Stimulated activated CD8-positive, alpha-beta memory T cell treated with anti-CD3 and anti-CD28 coated beads, Interleukin-12 subunit alpha, Interleukin-12 subunit beta, amount 100 ng/mL, for 24 hours (primary cell): ENCODE results near the gene DPY19L3.
"Not testable (repeated sequence)": the region's sequence is repeated elsewhere in the genome, so short reads cannot be mapped to it uniquely, and the experiment has no call there.

Experiments
- DNase-seq: peaks from one replicate; pipeline ENCODE4 v3.0.0-alpha.2; 2020; ENCODE audit errors: extremely low read depth

Gene DPY19L3

DNA sequence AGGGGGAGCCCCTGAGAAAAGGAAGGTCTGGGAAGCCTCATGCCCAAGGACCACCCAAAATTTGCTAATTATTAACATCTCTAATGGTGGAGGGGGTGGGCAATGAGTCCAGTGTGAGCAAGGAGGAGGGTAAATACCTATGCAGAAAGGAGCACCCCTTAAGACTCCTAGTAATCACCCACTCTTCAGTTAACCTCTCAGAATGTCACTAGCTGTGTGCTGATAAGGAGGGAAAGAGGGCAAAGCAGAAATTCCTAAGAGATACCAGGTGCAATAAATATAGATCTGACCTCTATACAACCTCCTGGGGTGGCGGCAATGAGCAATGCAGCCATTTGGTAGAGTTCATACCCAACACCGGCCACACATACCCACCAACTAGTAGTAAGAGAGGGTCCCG is 12.7 kb upstream of the DPY19L3 start:
- DNase-seq = no peak

DNA sequence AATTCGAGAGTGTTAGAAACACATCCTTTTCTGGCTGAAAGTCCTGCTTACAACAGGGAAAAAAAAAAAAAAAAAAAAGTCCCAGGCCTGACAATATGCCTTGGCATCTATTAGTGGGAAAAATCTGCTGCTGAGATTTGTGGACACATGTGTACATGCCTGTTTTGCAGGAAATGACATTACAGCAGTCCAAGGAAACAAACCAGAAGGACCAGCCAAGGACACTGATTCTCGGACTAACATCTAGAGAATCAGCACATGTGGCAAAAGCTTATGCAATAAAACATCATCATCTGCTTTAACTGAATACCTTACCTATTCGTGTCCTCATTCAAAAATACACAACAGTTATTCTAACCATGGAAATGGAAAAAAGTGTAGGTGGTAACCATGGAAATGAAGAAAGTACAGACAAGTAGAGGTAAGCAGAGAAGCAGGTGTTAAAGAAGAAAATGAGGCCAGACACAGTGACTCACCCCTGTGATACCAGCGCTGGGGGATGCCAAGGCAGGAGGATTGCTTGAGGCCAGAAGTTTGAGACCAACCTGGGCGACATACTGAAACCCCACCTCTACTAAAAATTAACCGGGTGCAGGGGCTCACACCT is 9.4 kb upstream of the DPY19L3 start:
- no peak for DNase-seq

DNA sequence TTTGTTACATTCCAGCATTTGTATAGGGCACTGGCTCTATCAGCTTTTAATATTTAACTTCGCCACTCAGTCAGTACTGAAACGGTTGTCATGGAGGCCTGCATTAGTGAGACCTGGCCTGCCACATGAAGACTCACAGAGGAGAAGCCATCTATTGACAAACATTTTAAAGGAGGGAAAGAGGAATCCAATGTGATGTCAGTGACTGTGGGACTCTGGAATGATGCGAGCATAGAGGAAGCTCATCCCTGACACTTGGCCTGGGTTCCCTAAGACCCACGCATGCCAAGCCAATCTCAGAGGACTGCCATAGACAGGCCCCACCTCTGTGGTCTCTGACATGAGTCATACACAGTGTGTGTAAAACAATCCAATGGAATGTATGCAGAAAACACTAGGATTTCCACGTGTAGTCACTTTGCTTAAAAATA is 7.9 kb upstream of the DPY19L3 start:
- no peak for DNase-seq

DNA sequence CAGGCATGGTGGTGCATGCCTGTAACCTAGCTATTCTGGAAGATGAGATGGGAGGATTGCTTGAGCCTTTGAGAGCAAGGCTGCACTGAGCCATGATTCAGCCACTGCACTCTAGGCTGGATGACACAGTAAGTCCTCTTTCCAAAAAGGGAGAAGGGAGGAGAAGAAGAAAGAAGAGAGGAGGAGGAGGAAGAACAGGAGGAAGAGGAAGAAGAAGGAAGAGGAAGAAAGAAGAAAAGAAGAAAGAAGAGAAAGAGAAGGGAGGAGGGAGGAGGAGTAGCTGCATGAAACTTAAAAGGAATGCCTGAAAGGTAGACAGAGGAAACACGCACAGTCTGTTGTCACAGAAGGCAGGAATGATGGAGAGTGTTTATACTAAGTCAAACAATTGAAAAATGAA is 3.6 kb upstream of the DPY19L3 start:
- DNase-seq = no peak

DNA sequence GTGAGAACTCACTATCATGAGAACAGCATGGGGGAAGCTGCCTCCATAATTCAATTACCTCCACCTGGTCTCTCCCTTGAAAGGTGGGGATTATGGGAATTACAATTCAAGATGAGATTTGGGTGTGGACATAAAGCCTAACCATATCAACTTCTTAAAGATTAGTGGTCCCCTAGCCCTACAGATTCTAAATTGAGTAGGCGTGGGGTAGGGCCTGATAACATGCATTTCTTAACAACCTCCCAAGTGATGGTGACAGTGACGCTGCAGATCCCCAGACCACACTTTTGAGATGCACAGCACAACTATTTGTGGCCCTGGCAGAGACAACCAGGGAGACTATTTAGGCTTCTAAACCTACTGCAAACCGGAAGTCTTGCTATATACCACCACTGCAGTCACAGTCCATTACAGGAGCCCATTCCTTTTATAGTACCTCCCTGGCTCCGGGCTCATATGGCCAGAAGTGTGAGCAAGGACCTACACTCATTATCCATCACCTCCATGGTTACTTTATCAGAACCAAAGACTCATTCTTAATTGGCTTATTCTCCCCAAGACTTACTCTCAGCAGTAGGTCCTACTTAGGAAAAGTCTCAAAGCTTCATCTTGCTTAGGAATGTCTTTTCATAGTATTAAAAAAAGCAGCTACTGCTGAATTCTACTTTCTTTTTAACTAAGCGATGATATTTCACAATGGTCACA is 2.1 kb upstream of the DPY19L3 start:
- DNase-seq = no peak

DNA sequence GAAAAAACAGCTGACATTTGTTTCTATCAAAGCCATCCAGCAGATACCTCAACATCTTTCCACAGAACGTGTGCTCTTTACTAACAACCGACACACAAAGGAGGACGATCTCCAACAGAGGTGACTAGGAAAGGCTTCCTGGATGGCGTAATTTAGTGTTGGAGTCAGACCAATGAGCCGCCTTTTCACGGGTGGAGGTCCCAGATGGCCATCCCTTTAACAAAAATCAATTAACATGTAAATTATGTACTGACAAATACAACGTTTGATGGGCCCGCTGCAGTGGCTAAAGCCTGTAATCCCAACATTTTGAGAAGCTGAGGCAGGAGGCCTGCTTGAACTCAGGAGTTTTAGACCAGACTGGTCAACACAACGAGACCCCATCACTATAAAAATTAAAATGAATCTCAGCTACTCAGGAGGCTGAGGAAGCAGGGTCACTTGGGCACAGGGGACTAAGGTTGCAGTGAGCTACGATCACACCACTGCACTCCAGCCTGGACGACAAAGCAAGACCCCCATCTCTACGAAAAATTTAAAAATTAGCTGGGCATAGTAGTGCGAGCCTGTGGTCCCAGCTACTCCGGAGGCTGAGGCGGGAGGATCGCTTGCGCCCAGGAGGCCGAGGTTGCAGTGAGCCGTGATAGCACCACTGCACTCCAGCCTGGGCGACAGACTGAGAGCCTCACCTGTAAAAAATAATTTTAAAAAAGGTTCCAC is 1.2 kb upstream of the DPY19L3 start:
- no peak for DNase-seq

DNA sequence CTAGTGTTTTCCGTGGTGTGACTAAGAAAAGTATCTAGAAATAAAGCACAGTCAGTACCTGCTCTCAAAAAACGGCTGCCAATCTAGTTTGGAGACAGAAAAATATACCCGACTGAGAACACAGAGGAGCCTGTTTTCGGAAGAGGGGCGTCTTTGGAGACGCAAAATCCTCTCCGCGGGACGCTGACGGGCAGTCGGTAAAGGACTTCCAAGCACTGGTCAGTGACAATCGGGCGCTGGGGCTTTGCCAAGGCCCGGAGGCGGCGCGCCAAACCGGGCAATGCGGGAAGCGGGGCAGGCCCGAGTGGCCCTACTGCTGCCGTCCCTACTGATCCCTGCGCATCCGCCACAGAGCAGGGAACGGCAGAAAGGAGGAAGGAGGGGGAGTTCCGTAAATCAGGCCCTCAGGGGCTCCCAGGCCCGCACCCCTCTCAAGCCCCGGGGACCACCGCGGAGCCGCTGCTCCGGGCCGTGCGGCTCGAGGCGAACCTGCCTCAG is 588 bp upstream of the DPY19L3 start:
- DNase-seq = no peak

DNA sequence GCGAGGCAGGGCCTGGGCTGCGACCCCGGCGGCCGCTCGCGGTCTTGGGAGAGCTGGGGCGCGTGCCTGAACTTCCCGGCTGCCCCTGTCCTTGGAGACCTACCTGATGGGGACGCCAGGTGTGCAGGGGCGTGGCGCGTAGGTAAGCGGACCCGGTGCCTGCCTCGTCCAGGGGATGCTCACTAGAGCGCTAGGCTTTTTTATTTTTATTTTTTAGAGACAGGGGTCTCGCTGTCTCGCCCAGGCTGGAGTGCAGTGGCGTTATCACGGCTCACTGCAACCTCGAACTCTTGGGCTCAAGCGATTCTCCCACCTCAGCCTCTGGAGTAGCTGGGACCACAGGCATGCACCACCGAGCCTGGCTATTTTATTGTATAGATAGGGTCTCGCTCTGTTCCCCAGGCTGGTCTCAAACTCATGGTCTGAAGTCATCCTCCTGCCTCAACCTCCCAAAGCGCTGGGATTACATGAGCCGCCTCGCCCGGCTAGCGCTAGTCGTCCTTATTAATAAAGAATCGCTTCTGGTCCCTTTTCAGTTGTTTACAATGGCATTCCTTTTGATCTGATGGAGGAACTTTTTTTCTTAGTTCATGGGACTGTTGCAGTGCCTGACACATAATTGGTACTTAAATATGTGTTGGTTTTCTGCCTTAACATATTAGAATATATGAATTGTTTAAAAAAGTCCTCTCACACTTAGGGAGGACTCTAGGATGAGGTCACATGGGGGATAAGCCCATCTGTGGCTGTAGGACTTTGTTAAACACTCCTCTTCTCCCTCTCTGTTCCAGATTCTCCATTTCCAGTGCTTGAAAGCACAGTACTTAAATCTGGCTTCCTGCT is 812 bp downstream of the DPY19L3 start:
- no peak for DNase-seq

DNA sequence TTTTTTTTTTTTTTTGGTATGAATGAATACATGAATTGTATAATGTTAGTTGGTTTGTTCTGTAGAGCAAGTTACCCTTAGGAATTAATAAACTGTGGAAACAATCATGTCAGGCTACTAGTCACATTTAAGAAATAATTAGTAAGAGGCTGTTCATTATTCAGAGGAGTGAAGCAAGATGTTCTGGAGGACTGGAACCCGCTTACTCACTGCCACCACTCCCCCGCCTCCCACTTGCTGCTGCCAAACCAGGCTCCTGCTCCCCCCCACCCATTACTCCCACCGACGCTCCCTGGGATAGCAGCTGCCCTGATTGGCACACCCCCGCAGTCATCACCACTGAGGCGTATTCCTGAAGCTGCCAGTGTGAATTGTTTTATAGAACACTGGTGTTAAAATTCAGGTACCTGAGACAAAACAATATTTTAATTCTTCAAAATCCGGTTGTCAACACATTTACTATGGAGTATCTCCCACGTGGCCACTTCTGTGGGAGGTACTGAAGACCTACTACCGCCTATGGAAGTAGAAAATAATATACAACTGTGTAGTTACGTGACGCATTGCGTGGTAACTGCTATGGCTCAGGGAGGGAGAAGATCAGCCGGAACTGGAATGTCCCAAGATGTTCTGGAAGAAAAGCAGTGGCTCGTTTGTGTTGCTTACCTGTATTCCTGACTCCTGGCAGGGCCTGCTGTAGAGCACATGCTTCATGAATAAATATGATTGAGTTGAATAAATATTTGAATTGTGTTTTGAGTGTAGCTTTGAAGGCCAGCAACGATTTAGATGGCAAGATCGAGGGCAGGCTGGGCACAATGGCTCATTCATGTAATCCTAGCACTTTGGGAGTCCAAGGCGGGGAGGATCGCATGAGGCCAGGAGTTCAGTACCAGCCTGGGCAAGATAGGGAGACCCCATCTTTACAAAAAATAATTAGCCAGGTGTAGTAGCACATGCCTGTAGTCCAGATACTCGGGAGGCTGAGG is 1.7 kb downstream of the DPY19L3 start:
- no peak for DNase-seq

DNA sequence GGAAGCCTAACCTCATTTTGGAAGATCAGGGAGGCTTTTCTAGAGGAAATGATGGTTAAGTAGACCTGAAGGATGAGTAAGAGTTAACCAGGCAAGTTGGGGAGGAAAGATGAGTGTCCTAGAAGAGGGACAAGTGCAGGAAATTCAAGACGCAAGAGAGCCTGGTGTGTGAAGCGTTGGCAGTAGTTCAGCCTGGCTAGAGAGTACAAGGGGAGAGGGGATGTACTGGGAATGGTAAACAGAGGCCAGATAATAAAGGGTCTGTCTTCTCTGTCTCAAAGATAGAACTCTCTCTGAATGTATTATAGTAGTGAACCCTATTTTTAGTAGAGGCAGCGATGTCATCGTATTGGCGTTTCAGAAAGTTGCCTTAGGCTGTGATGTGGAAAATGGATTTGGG is 9.7 kb downstream of the DPY19L3 start:
- DNase-seq = no peak

DNA sequence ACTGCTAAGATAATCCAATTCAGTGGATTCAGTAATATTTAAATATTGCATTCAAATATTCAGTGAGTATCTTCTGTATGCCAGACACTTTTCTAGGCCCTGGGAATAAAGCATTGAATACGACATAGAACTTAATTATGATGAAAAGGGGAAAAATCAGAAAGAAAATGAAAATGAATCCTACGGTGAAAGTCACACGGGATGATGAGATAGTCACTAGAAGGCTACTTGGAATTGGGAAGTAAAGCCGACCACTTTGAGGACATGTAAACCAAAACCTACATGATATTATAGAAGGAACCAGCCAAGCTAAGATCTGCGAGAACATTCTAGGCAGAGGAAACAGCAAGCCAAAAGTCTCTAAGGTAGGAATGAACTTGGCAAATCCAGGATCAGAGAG is 10.1 kb downstream of the DPY19L3 start:
- no peak for DNase-seq

DNA sequence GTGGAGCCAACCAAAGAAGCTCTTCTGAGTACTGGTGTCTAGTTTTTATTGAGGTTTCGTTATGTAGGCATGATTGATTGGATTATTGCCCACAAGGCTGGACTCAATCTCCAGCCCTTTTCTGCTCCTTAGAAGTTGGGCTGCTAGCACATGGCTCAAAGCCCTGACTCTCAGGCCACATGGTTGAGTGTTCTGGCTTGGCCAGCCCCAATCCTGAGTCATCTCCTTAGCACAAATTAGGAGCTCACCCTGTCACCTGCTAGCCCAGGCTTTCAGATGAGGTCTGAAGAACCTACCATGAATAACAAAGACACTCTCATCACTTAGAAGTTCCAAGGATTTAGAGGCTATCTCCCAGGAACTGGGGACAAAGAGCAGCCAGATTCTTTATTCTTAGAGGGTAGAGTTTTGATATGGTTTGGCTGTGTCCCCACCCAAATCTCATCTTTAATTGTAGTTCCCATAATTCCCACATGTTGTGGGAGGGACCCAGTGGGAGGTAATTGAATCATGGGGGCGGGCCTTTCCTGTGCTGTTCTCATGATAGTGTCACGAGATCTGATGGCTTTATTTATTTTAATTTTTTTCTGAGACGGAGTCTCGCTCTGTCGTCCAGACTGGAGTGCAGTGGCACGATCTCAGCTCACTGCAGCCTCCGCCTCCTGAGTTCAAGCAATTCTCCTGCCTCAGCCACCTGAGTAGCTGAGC is 11.3 kb downstream of the DPY19L3 start:
- DNase-seq = no peak

DNA sequence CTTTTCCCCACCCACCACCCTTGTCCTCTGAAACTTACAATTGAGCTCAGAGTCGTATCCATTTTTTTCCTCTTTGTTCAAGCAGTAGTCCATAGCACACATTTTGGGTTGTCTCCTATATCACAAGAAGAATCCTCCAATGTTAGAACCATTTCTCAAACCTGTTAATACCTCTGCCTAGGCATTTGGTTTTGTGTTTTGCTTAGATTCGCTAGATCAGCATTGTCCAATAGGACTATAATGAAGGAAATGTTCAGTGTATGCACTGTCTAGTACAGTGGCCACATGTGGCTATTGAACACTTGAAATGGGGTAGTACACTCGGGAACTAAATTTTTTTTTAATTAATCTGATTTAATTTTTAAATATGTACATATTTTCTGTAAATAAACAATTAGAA is 12.6 kb downstream of the DPY19L3 start:
- no peak for DNase-seq

DNA sequence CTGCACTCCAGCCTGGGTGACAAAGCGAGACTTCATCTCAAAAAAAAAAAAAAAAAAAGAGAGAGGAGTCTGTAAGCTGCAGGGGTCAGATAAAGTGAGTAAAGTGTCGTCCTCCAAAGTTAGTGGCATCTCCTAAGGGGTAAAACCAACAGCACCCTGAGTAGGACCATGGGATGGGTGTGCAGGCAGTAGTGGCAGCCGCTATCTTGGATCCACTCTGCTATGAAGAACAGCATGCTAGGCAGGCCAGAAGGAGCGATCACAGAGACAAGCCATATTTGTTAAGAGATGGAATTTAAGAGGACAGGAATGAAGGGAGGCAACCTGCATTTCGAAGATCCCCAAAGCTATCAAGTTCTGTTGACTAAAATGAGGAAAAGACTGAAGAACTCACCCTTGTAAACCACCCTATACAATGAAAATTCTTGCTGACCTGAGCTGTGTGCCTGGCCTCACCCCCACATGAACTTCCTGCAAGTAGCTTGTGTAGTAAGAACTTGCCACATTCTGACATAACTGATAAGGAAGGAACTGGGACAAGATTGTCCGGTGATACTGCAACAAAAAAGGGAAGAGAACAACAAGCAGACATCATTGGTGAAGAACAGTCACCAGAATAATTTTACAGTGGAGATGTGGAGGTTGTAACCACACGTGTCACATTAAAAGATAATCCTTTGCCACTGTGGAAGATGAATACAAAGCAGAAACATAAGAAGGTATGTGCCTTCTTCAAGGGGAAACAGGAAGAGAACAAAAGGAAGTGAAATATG is 16.2 kb downstream of the DPY19L3 start:
- no peak for DNase-seq

DNA sequence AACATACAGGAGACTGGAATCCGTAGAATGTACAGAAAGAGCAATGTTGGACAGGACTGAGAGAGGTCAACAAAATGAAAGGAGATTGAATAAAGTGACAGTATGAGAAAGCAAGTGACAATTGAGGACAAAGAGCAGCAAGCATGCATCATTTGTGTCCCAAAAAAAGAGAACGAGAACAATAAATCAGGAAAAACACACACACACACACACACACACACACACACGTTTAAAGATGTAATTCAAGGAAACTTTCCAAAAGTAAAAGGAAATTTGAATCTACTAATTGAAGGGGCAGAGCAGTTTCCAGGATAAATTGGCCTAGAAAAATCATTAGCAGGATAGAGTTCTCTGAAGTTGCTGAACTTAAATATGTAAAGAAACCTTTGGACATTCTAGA is 16.9 kb downstream of the DPY19L3 start:
- DNase-seq = no peak

DNA sequence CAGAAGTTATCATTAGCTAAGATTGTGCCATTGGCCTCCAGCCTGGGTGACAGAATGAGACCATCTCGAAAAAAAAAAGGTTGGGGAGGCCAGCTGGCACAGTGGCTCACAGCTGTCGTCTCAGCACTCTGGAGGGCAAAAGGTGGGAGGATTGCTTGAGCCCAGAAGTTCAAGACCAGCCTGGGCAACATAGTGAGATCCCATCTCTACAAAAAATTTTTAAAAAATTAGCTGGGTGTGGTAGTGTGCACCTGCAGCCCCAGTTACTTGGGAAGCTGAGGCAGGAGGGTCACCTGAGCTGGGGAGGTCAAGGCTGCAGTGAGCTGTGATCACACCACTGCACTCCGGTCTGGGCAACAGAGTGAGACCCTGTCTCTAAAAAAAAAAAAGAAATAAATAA is 18.4 kb downstream of the DPY19L3 start:
- DNase-seq = not testable (repeated sequence)

DNA sequence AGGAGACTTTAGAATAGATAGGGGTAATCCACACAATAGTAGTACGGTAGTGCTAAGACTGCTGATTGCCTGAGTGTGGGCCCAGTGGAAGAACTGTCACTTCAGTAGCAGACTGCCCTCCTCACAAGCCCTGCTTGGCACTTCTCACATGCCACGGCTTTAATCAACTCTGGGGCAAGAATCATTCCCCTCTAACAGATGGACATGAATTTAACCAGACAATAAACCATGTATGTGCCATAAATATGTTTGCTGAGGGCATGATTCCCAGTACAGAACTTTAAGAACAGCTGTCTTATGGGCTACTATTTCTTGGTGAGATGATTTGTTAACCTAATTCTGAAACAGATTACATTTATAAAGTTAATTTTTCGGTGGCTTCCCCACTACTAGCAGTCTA is 22.0 kb downstream of the DPY19L3 start:
- DNase-seq = no peak

DNA sequence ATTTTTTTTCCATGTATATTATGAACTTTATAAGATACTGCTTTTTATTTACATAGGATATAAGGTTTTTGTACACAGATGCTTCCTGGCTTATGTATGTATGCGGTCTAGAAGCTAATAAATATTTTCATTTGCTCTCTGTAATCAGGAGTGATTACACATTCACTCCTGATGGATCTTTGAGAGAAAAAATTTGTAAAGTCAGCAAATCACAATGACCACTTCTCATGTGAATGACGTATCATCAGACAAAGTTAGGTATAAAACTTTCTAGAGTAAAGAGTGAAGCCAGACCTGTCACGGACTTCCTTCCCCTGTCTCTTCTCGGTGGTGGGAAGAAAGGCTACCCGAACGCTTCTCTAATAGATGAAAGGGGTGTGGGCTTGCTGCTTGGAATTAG is 31.1 kb downstream of the DPY19L3 start:
- DNase-seq = no peak

DNA sequence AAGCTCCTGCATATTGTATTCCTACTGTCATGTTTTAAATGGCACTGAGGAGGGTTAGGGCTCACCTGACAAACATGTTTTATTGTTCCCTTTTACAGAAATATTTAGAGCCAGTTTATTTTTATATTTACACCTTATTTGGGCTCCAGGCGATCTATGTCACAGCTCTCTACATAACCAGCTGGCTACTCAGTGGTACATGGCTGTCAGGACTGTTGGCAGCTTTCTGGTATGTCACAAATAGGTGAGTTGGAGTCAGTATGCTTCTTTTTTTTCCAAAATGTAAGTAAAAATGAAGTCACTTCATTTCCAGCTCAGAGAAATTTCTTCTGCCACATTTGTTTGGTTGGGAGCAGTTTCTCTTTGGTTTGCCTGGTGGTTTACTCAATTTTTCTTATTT is 31.5 kb downstream of the DPY19L3 start:
- DNase-seq = no peak
